ENCODE data around the gene UBE2F. TPM values are rescaled to one million over a fixed set of nuclear protein-coding genes. Genes with fewer than 3 reads are reported as not detected.

UBE2F gene
- total RNA-seq, 1 donor, result 49.8 TPM

DNA sequence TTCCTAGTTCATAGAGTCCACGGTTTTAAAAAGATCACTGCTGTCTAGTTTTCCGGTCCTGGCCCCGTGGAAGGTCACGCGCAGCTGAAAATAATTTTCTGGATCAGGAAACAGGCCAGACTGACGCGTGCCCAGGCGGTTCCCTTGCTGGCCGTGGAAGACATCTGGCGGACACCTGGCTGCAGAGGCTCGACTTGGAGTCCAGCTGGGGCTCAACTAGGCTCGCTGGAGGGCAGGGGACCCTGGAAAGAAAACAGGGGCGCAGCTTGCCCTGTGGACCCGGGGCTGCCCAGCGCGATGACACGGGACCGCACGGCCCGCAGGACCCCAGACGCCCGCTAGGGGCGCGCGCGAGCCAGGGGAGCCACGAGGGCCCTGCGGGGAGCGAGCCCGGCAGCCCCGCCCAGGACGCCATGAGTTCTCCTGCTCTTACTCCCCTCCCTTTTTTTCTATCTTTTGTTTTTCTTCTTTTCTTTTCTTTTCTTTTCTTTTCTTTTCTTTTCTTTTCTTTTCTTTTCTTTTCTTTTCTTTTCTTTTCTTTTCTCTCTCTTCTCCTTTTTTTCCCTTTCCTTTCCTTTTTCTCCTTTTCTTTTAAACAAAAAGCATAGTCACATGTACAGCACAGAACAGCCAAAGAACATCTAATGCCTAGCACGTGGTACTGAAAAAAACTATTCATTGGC is 43.2 kb upstream of the UBE2F start:
- DNase-seq (ENCODE audit: low read depth), result peak; percentile 55
- TF ChIP-seq, protein P1, sequence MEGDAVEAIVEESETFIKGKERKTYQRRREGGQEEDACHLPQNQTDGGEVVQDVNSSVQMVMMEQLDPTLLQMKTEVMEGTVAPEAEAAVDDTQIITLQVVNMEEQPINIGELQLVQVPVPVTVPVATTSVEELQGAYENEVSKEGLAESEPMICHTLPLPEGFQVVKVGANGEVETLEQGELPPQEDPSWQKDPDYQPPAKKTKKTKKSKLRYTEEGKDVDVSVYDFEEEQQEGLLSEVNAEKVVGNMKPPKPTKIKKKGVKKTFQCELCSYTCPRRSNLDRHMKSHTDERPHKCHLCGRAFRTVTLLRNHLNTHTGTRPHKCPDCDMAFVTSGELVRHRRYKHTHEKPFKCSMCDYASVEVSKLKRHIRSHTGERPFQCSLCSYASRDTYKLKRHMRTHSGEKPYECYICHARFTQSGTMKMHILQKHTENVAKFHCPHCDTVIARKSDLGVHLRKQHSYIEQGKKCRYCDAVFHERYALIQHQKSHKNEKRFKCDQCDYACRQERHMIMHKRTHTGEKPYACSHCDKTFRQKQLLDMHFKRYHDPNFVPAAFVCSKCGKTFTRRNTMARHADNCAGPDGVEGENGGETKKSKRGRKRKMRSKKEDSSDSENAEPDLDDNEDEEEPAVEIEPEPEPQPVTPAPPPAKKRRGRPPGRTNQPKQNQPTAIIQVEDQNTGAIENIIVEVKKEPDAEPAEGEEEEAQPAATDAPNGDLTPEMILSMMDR (IDR thresholded peaks at IDR 0.05; ENCODE audit: insufficient read depth, low read length), result peak; percentile 74
- peak overlapping the region; percentile 45 for H3K4me3 ChIP-seq (ENCODE audit: low read depth, low read length)

DNA sequence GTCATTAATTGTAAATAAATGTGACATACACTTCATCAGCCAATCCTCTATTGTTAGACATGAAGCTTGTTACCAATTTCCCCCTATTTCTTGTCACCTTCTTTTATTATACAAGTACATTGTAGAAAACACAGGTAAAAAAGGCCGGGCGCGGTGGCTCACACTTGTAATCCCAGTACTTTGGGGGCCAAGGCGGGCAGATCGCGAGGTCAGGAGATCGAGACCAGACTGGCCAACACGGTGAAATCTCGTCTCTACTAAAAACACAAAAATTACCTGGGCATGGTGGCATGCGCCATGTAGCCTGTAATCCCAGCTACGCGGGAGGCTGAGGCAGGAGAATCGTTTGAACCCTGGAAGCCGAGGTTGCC is 42.7 kb upstream of the UBE2F start:
- no peak for DNase-seq (ENCODE audit: low read depth)
- TF ChIP-seq, protein P1 (IDR thresholded peaks at IDR 0.05; ENCODE audit: insufficient read depth, low read length), result no peak
- H3K4me3 ChIP-seq (ENCODE audit: low read depth, low read length), result no peak overlapping the region

DNA sequence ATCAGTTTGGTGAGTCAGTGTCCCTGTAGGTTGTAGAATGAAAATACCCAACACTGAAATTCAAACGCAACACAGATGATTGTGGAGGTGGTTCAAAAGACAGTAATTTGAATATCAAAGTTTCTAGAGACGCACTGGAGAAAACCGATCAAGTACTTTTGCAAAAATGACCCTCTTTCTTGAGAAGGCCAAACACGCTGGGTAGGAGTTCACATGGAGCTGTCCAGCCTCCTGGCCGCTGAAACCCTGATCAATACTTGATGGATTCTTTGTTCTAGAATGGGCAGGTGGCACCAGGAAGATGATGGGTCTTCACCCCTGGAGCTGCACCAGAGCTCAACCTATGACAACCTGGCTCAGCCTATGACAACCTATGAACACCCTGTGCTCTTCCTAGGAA is 39.7 kb upstream of the UBE2F start:
- H3K4me3 ChIP-seq (ENCODE audit: low read depth, low read length), result no peak overlapping the region
- DNase-seq (ENCODE audit: low read depth), result no peak
- TF ChIP-seq, protein P1 (IDR thresholded peaks at IDR 0.05; ENCODE audit: insufficient read depth, low read length), result no peak

DNA sequence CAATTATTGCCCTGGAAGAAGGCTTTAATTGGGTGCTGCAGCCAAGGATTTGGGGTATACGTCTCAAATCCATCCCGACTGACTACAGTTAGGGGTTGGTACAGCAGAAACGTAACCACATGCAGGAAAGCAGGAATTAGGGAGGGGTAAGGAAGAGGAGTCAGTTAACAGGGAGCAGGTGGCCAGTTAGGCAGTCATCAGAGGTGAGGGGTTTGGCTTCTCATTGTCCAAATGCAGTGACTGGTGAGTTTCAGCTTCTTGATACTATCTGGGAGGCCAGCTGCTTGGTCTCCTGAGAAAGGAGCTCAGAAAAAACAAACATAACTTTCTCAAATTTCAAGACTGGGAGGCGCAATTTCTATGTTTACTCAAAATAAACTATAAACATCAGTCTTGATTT is 38.8 kb upstream of the UBE2F start:
- H3K4me3 ChIP-seq (ENCODE audit: low read depth, low read length), result no peak overlapping the region
- TF ChIP-seq, protein P1 (IDR thresholded peaks at IDR 0.05; ENCODE audit: insufficient read depth, low read length), result no peak
- DNase-seq (ENCODE audit: low read depth), result no peak

DNA sequence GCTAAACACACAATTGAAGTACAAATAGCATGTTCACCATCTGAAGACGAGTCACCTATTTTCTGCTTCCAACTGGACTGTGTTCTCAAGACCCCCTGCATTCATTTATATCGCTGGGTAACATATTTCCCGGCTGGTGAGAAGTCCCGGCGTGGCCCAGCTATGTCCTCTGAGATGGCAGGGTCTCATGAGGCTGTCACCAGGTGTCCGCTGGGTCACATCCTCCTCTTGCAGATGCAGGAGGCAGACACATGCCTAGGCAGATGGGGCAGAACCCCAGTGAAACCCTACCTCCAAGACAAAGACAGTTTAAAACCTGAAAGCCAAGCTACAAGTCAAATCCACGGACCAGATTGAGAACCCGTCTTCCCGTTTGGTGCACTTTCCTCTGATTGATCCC is 36.8 kb upstream of the UBE2F start:
- TF ChIP-seq, protein P1 (IDR thresholded peaks at IDR 0.05; ENCODE audit: insufficient read depth, low read length), result no peak
- H3K4me3 ChIP-seq (ENCODE audit: low read depth, low read length), result no peak overlapping the region
- no peak for DNase-seq (ENCODE audit: low read depth)

DNA sequence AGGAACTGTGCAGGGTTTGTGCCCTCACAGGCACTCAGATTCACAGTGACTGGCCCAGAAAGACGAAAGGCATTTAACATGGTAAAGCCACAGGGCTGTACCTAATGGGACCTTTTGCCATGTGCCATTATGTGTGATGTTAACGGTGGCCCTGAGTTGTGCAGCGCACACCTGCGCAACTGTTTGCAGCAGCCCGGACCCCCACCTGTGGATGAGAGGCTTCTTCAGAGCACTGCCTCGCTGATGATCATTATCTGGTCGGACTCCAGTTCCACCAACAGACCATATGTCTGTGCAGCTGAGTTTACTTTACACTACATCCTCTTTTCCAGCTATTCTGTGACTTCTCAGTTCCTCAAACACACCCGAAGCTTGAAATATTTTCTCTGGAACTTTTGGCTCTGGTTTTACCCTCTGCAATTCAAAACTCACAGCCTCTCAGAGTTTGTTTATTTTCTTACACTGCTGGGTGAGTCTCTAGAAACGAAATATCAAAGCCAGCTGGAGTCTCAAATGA is 35.6 kb upstream of the UBE2F start:
- TF ChIP-seq, protein P1 (IDR thresholded peaks at IDR 0.05; ENCODE audit: insufficient read depth, low read length), result no peak
- peak; percentile 79 for DNase-seq (ENCODE audit: low read depth)
- H3K4me3 ChIP-seq (ENCODE audit: low read depth, low read length), result no peak overlapping the region

DNA sequence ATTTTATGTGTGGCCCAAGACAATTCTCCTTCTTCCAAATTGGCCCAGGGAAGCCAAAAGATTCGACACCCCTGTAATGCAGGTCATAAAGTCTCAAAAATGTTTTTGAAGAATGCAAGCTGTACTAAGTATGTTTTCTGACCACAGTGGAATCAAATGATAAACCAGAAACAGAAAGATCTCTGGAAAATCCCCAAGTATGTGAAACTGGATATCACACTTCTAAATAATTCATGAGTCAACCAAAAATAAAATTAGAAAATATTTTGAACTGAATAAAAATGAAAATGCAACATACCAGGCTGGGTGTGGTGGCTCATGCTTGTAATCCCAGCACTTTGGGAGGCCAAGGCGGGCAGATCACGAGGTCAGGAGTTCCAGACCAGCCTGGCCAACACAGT is 34.1 kb upstream of the UBE2F start:
- peak; percentile 96 for DNase-seq (ENCODE audit: low read depth)
- H3K4me3 ChIP-seq (ENCODE audit: low read depth, low read length), result no peak overlapping the region
- TF ChIP-seq, protein P1 (IDR thresholded peaks at IDR 0.05; ENCODE audit: insufficient read depth, low read length), result no peak
